GM15510 (cell line): Measurements from ENCODE around the gene BLOC1S1.

Source experiments
- POLR2A ChIP-seq: IDR thresholded peaks from 3 replicates; pipeline ENCODE4 v1.6.1; 2011; ENCODE audit warnings: borderline replicate concordance; ENCODE audit not compliant: insufficient read length; ENCODE audit errors: extremely low read depth

BLOC1S1 gene

GRCh38 chr12:55765736-55766290 is 50.0 kb downstream of the BLOC1S1 start:
- no peak for TF ChIP-seq POLR2A

- no peak for TF ChIP-seq POLR2A
Observed at GRCh38 chr12:55767156-55767555, 51.3 kb downstream of the BLOC1S1 start.
